Measurements from ENCODE around the gene THSD4. TPM values are rescaled to one million over a fixed set of nuclear protein-coding genes. Genes with fewer than 3 reads are reported as not detected.

The THSD4 gene
- total RNA-seq, 1 experiment from 2014 or later = 65.4 TPM

DNA sequence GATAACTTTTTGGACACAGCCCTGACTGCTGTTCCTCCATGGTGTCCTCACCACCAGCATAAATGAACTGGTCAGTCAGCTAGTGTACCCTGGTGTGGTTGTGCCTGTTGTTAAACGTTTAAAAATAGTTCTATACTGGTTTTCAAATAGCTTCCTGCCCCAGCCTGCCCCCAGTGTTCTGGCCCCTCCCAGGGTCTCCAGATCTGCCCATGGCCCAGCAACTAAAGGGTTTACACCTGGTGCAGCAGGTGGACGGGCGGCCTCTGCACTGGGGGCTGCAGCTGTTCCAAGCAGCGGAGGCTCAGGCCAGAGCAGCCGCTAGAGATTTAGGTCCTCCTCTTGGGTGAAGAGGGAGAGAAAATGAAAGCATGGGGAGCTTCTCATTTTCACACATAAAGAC is 689.0 kb downstream of the THSD4 start:
- intact Hi-C loops (cut with micrococcal nuclease; ENCODE audit: unreplicated experiment) (loop anchor here (5.0 kb wide), 2 partner anchors 57 to 353 kb away; no protein-coding TSS in a partner anchor), in situ Hi-C loops (cut with HindIII; ENCODE audit: low pct_unique_long_range_greater_than_20kb, low sequenced_read_pairs) (no loop called here)
- CTCF ChIA-PET = interaction anchor here (1.8 kb wide), 1 partner anchor 60 kb away, joined by 11 read pairs; no protein-coding TSS in a partner anchor

DNA sequence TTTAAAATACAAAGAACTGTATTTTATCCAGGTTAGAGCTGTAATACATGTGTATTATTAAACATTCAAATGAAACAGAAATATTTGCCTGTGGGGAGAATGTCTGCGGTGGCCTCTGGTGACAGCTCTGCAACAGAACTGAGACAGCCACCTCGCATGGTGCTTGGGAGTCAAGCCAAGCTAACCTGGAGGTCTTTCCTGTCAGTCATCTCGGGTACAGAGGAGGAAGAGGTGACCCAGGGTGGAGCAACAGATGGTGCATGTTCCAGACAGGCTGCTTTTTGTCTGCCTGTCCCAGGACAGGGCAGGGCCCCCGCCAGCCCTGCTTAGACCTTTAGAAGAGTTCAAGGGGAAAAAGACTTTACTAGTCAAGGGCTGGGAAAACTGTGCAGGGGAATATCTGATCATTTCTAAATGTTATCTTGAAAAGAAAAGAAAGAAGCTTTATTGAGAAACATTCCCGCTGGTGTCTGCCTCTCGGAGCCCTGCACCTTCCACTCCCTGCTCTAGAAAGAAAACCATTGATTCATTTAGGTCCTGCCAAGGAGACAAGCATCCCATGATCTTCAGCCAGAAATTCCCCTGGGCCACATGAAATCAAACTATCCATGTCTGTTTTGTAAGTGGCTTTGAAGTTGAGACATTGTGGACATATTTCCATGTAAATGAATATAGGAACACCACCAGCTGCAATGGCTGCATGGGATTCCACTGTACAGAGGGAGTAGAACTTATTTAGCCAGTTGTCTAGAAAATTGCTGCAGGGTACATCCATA is 689.6 kb downstream of the THSD4 start:
- H3K36me3 ChIP-seq (ENCODE audit: control insufficient read depth, insufficient read depth, low read length) = no peaks in the 10 kb centered on the region
- peaks cover 24% of the 10 kb centered on the region for H3K4me1 ChIP-seq (ENCODE audit: control insufficient read depth, insufficient read depth, low read length)
- ChIA-PET CTCF (interaction anchor here (1.8 kb wide), 1 partner anchor 61 kb away, joined by 11 read pairs; no protein-coding TSS in a partner anchor), POLR2A (interaction anchor here (0.6 to 0.7 kb wide), 2 partner anchors 14 to 74 kb away, joined by 3 to 6 read pairs; no protein-coding TSS in a partner anchor)
- H3K4me3 ChIP-seq (ENCODE audit: low read depth in 2 of 2, low read length in 2 of 2) = no peak overlapping the region
- DNase-seq (ENCODE audit: low read depth, low spot score) = no peak
- no peaks in the 10 kb centered on the region for H3K27me3 ChIP-seq (ENCODE audit: control insufficient read depth, insufficient read depth, low read length)
- H3K27ac ChIP-seq (ENCODE audit: low read length) = no peak overlapping the region
- TF ChIP-seq SIN3A (IDR thresholded peaks at IDR 0.05; ENCODE audit: borderline replicate concordance, insufficient read depth, low read depth, low read length) (no peak), TCF7L2 (IDR thresholded peaks at IDR 0.05; ENCODE audit: low read depth, low read length) (no peak), POLR2AphosphoS5 (IDR thresholded peaks at IDR 0.05; ENCODE audit: low read depth, low read length) (no peak)
- TF ChIP-seq, protein P1, sequence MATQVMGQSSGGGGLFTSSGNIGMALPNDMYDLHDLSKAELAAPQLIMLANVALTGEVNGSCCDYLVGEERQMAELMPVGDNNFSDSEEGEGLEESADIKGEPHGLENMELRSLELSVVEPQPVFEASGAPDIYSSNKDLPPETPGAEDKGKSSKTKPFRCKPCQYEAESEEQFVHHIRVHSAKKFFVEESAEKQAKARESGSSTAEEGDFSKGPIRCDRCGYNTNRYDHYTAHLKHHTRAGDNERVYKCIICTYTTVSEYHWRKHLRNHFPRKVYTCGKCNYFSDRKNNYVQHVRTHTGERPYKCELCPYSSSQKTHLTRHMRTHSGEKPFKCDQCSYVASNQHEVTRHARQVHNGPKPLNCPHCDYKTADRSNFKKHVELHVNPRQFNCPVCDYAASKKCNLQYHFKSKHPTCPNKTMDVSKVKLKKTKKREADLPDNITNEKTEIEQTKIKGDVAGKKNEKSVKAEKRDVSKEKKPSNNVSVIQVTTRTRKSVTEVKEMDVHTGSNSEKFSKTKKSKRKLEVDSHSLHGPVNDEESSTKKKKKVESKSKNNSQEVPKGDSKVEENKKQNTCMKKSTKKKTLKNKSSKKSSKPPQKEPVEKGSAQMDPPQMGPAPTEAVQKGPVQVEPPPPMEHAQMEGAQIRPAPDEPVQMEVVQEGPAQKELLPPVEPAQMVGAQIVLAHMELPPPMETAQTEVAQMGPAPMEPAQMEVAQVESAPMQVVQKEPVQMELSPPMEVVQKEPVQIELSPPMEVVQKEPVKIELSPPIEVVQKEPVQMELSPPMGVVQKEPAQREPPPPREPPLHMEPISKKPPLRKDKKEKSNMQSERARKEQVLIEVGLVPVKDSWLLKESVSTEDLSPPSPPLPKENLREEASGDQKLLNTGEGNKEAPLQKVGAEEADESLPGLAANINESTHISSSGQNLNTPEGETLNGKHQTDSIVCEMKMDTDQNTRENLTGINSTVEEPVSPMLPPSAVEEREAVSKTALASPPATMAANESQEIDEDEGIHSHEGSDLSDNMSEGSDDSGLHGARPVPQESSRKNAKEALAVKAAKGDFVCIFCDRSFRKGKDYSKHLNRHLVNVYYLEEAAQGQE (IDR thresholded peaks at IDR 0.05; ENCODE audit: insufficient read depth in 1 of 2, low read depth in 2 of 2, low read length in 1 of 2) = no peak
- TF ChIP-seq, protein P2, sequence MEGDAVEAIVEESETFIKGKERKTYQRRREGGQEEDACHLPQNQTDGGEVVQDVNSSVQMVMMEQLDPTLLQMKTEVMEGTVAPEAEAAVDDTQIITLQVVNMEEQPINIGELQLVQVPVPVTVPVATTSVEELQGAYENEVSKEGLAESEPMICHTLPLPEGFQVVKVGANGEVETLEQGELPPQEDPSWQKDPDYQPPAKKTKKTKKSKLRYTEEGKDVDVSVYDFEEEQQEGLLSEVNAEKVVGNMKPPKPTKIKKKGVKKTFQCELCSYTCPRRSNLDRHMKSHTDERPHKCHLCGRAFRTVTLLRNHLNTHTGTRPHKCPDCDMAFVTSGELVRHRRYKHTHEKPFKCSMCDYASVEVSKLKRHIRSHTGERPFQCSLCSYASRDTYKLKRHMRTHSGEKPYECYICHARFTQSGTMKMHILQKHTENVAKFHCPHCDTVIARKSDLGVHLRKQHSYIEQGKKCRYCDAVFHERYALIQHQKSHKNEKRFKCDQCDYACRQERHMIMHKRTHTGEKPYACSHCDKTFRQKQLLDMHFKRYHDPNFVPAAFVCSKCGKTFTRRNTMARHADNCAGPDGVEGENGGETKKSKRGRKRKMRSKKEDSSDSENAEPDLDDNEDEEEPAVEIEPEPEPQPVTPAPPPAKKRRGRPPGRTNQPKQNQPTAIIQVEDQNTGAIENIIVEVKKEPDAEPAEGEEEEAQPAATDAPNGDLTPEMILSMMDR (IDR thresholded peaks at IDR 0.05) = no peak
- H3K9me3 ChIP-seq (ENCODE audit: control insufficient read depth, insufficient read depth, low read depth, low read length) = no peaks in the 10 kb centered on the region
- ATAC-seq = no peak
- no TSS peak for BruUV-seq (replicated peaks)
- in situ Hi-C loops (cut with HindIII; ENCODE audit: low pct_unique_long_range_greater_than_20kb, low sequenced_read_pairs) = no loop called here
- intact Hi-C loops (cut with micrococcal nuclease; ENCODE audit: unreplicated experiment) = loop anchor here (5.0 kb wide), 2 partner anchors 58 to 352 kb away; no protein-coding TSS in a partner anchor

More for the DNA sequence above, 689.0 kb downstream of the THSD4 start:
- Histone ChIP-seq H3K36me3 (ENCODE audit: control insufficient read depth, insufficient read depth, low read length) (no peaks in the 10 kb centered on the region), H3K4me1 (ENCODE audit: control insufficient read depth, insufficient read depth, low read length) (peaks cover 24% of the 10 kb centered on the region), H3K4me3 (ENCODE audit: low read depth in 2 of 2, low read length in 2 of 2) (no peak overlapping the region), H3K27me3 (ENCODE audit: control insufficient read depth, insufficient read depth, low read length) (no peaks in the 10 kb centered on the region), H3K9me3 (ENCODE audit: control insufficient read depth, insufficient read depth, low read depth, low read length) (no peaks in the 10 kb centered on the region), H3K27ac (ENCODE audit: low read length) (no peak overlapping the region)
- no TSS peak for BruUV-seq (replicated peaks)
- POLR2A ChIA-PET = interaction anchor here (0.7 kb wide), 1 partner anchor 75 kb away, joined by 6 read pairs; no protein-coding TSS in a partner anchor
- DNase-seq (ENCODE audit: low read depth, low spot score) = no peak
- no peak for ATAC-seq
- no peak for TF ChIP-seq TCF7L2 (IDR thresholded peaks at IDR 0.05; ENCODE audit: low read depth, low read length)
- no peak for TF ChIP-seq SIN3A (IDR thresholded peaks at IDR 0.05; ENCODE audit: borderline replicate concordance, insufficient read depth, low read depth, low read length)
- no peak for TF ChIP-seq POLR2AphosphoS5 (IDR thresholded peaks at IDR 0.05; ENCODE audit: low read depth, low read length)
- TF ChIP-seq, protein P1 (IDR thresholded peaks at IDR 0.05; ENCODE audit: insufficient read depth in 1 of 2, low read depth in 2 of 2, low read length in 1 of 2) = no peak
